HG02763 (cell line): ENCODE data around the gene RB1.

Experiments
- ATAC-seq: cut with Tn5 transposase; IDR thresholded peaks from one replicate; pipeline ENCODE4 v1.9.1; 2021; ENCODE audit warnings: mild to moderate bottlenecking, moderate library complexity; ENCODE audit not compliant: unreplicated experiment

Gene RB1

GRCh38 chr13:48492470-48493065, 189.0 kb downstream of the RB1 start:
- peak; percentile 74 for ATAC-seq

- no peak for ATAC-seq
Measured at GRCh38 chr13:48493066-48493765, 189.7 kb downstream of the RB1 start.

- ATAC-seq = no peak
Measured at GRCh38 chr13:48493851-48494250, 190.3 kb downstream of the RB1 start.

- no peak for ATAC-seq
Measured at GRCh38 chr13:48494874-48495273, 191.3 kb downstream of the RB1 start.

- no peak for ATAC-seq
Measured at GRCh38 chr13:48496271-48497161, 193.0 kb downstream of the RB1 start.

GRCh38 chr13:48497669-48498068, 194.1 kb downstream of the RB1 start:
- no peak for ATAC-seq

DNA sequence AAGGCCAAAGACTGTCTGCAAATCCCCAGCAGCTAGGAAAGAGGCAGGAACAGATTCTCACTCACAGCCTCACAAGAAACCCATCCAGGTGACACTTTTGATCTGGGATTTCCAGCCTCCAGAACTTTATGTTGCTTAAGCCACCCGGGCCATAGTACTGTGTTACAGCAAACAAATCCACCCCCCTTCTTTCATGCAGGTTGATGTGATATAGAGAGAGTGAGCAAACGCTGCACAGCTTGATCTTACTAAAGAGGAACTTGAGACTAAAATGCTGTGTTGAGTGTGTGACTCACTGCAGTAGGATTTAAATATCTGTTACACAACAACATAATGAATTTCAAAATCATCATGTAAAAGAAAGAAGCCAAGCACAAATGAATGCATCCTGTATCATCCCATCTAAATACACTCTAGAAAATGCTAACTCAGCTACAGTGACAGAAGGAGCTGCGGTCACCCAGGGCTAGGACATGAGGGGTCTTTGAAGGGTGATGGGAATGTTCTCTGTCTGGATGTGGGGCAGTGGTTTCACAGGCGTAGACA, 197.2 kb downstream of the RB1 start:
- no peak for ATAC-seq

GRCh38 chr13:48501705-48502104, 198.2 kb downstream of the RB1 start:
- ATAC-seq = no peak

GRCh38 chr13:48502601-48503319, 199.2 kb downstream of the RB1 start:
- no peak for ATAC-seq

- no peak for ATAC-seq
Measured at GRCh38 chr13:48504606-48505005, 201.1 kb downstream of the RB1 start.

- ATAC-seq = no peak
Measured at GRCh38 chr13:48505012-48505411, 201.5 kb downstream of the RB1 start.

DNA sequence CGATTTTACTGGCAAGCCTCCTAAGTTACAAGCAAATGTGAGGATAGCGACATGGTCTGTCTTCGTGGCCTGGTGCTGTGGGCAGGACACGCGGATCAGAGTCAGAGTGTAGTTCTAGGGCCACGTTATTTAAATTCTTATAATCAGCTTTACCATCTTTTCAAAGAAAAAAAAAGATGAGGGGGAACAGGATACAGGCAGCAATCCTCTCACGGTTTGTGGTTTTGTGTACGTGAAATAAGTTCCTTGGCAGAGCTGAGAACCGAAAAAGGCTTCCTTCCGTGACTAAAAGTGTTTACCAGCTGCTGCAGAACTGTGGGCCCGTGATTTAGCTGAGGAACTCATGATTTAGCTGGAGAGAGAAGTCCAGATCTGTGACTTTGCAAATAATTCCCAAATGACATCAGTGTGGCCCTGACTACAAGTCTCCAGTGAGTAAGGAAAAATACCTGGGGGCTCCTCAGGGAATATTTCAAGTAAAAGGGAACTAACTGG, 202.1 kb downstream of the RB1 start:
- ATAC-seq = peak; percentile 73

GRCh38 chr13:48506092-48506701, 202.6 kb downstream of the RB1 start:
- ATAC-seq = peak; percentile 19

GRCh38 chr13:48507021-48507420, 203.5 kb downstream of the RB1 start:
- ATAC-seq = no peak

DNA sequence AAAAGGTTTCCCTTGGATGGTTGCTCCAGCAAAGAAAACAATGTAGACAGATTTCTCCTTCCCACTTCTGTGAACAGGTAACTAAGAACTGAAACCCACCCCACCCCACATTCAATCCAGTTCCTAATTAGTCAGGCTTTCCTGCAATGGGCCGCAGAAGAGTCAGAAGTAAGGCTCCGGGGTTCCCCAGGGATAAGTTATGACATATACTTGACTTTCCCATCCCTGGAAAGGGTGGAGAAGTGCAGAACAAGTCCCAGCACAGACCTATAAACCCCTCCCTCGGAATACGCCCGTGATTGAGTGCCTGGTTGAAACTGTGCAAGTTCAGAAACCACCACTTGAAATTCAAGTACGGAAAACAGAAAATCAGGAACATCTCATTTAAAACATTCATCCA, 204.5 kb downstream of the RB1 start:
- no peak for ATAC-seq

DNA sequence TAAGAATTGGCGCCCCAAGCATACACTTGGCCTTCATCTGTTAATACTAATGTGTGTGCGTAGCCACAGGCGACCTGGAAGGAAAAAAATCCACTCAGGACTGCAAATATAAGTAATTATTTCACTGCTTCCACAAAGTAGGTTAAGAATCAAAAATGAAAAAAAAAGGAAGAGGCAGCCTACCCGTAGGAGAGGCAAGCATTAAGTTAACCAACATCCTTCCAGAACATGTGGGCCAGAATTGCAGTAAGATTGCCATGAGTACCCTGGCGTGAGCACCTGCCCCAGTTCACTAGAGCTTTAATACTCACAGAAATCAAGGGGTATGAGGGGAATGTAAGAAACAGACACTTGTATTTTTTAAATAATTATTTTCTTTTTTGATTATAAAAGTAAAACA, 207.1 kb downstream of the RB1 start:
- no peak for ATAC-seq

DNA sequence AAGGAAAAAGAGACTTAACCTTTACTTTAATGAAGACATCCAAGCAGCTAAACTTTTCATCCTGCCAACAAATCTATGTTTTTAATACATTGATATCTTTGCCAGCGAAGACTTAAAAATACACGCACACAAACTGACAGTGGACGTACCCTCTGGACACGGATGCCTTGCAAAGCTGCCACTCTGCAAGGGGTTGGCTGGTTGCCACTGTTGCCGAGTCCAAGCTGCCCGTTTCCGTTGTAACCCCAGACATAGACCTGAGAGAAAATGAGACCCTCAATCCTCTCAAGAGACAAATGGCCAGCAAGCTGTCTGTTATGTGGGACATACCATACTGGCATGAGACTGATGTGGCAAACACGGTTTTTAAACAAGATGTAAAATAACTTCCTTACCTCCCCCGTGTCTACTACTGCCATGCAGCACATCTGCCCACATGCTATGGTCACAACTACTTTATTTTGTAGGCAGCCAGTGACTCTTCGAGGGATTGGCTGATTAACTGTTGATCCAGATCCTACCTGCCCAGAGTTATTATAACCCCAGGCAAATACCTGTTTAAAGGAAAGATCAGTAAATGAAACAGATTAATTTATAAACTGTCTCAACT, 208.2 kb downstream of the RB1 start:
- no peak for ATAC-seq

DNA sequence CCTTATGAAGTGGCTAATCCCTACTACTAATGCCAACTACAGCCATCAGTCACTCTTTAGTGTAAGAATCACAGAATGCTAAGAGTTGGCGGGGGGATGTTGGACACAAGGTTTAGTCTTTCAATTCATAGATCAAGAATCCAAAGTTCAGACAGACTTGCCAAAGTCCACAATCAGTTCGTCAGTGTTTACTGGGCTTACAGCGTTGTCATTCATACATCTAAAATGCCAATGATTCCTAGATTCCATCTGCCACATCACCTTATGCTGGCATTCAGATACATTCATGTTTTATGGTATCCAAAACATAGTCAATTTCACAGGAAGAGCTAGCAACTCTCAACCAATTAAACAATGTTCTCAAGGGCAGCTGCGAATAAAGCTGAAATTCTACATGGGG, 211.2 kb downstream of the RB1 start:
- no peak for ATAC-seq

DNA sequence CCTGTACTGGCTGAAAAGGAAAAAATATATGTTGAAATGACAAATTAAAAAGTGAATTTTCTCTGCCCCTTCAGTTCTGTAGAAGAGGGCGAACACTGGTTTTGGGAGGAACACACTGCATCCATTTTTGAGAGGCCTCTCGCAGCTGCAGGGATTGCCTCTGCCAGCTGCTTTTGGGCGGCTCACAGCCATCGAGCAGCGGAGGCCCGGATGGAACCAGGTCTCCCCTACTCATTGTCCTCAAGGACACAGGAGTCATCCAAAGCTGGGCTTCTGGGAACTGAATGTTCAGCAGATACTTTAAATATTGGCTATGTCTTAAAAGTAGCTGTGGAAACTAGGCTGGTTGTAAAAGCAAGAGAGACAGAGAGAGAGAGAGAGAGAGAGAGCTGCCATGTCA, 212.2 kb downstream of the RB1 start:
- no peak for ATAC-seq

- no peak for ATAC-seq
Measured at GRCh38 chr13:48518083-48518482, 214.5 kb downstream of the RB1 start.
